SK-N-SH treated with all-trans-retinoic acid at 6 μM for 48 hours (cell line): ENCODE data around the gene PIK3R3.

Experiments
- ATAC-seq: fragments of 200-7000 bp; cut with Tn5 transposase; 3 replicates; pipeline ENCODE4 v1.9.1; 2020; ENCODE audit warnings: mild to moderate bottlenecking, moderate library complexity
- ARNTL ChIP-seq: fragments of 450-650 bp; formaldehyde crosslinking; IDR thresholded peaks from 2 replicates; pipeline ENCODE4 v1.5.0; 2020; ENCODE audit warnings: low read depth, mild to moderate bottlenecking, moderate library complexity, borderline replicate concordance
- CREB5 ChIP-seq: fragments of 250-450 bp; sonication (Bioruptor Pico); IDR thresholded peaks from 2 replicates; pipeline ENCODE4 v1.5.1; 2020; ENCODE audit warnings: low read depth, mild to moderate bottlenecking, moderate library complexity
- CSDC2 ChIP-seq: fragments of 250-450 bp; sonication (Bioruptor Pico); IDR thresholded peaks from 2 replicates; pipeline ENCODE4 v1.5.0; 2020; ENCODE audit warnings: mild to moderate bottlenecking, moderate library complexity
- CSRNP3 ChIP-seq: fragments of 250-450 bp; sonication (Bioruptor Pico); IDR thresholded peaks from 2 replicates; pipeline ENCODE4 v1.5.1; 2021; ENCODE audit warnings: mild to moderate bottlenecking, moderate library complexity
- ESRRG ChIP-seq: fragments of 250-450 bp; sonication (Bioruptor Pico); IDR thresholded peaks from 2 replicates; pipeline ENCODE4 v1.6.1; 2021; ENCODE audit warnings: mild to moderate bottlenecking
- GLIS3 ChIP-seq: fragments of 250-450 bp; sonication (Bioruptor Pico); IDR thresholded peaks from 2 replicates; pipeline ENCODE4 v1.5.0; 2020; ENCODE audit warnings: mild to moderate bottlenecking, moderate library complexity
- ISL1 ChIP-seq: fragments of 250-450 bp; sonication (Bioruptor Pico); IDR thresholded peaks from 2 replicates; pipeline ENCODE4 v2.1.2; 2022; ENCODE audit warnings: mild to moderate bottlenecking, moderate library complexity
- OSR1 ChIP-seq: fragments of 250-450 bp; sonication (Bioruptor Pico); IDR thresholded peaks from 2 replicates; pipeline ENCODE4 v1.8.0; 2022; ENCODE audit warnings: moderate library complexity, mild to moderate bottlenecking, inconsistent platforms
- PATZ1 ChIP-seq: fragments of 250-450 bp; sonication (Bioruptor Pico); IDR thresholded peaks from 2 replicates; pipeline ENCODE4 v1.8.0; 2020; ENCODE audit warnings: mild to moderate bottlenecking, moderate library complexity, borderline replicate concordance
- POU6F1 ChIP-seq: fragments of 250-450 bp; sonication (Bioruptor Pico); IDR thresholded peaks from 2 replicates; pipeline ENCODE4 v1.8.0; 2021; ENCODE audit warnings: low read depth, mild to moderate bottlenecking, moderate library complexity, borderline replicate concordance
- PPARA ChIP-seq: fragments of 250-450 bp; sonication (Bioruptor Pico); IDR thresholded peaks from 2 replicates; pipeline ENCODE4 v1.5.0; 2020; ENCODE audit warnings: mild to moderate bottlenecking, borderline replicate concordance
- RARB ChIP-seq: fragments of 250-450 bp; sonication (Bioruptor Pico); IDR thresholded peaks from 2 replicates; pipeline ENCODE4 v1.8.0; 2021; ENCODE audit warnings: mild to moderate bottlenecking, moderate library complexity
- SNAI2 ChIP-seq: fragments of 250-450 bp; sonication (Bioruptor Pico); IDR thresholded peaks from 2 replicates; pipeline ENCODE4 v1.5.0; 2020; ENCODE audit warnings: mild to moderate bottlenecking, moderate library complexity
- TCF4 ChIP-seq: fragments of 250-450 bp; sonication (Bioruptor Pico); IDR thresholded peaks from 2 replicates; pipeline ENCODE4 v1.8.0; 2021; ENCODE audit warnings: mild to moderate bottlenecking, moderate library complexity, borderline replicate concordance
- TOX ChIP-seq: fragments of 250-450 bp; sonication (Bioruptor Pico); IDR thresholded peaks from 2 replicates; pipeline ENCODE4 v1.8.0; 2021; ENCODE audit warnings: mild to moderate bottlenecking, moderate library complexity, borderline replicate concordance
- TSHZ2 ChIP-seq: fragments of 250-450 bp; sonication (Bioruptor Pico); IDR thresholded peaks from 2 replicates; pipeline ENCODE4 v1.5.0; 2020; ENCODE audit warnings: mild to moderate bottlenecking, moderate library complexity
- ZC3H10 ChIP-seq: fragments of 250-450 bp; sonication (Bioruptor Pico); IDR thresholded peaks from 2 replicates; pipeline ENCODE4 v1.5.1; 2021; ENCODE audit warnings: mild to moderate bottlenecking, moderate library complexity
- ZFP30 ChIP-seq: fragments of 450-650 bp; formaldehyde crosslinking; IDR thresholded peaks from 2 replicates; pipeline ENCODE4 v1.5.0; 2022; ENCODE audit warnings: mild to moderate bottlenecking, moderate library complexity
- ZNF565 ChIP-seq: fragments of 450-650 bp; formaldehyde crosslinking; conservative IDR thresholded peaks from 2 replicates; pipeline ENCODE4 v1.5.0; 2020; ENCODE audit warnings: low read depth, mild to moderate bottlenecking, moderate library complexity
- ZNF70 ChIP-seq: fragments of 450-650 bp; formaldehyde crosslinking; IDR thresholded peaks from 2 replicates; pipeline ENCODE4 v1.5.0; 2020; ENCODE audit warnings: mild to moderate bottlenecking, moderate library complexity
- ZNF8 ChIP-seq: fragments of 450-650 bp; formaldehyde crosslinking; IDR thresholded peaks from 2 replicates; pipeline ENCODE4 v1.5.0; 2020; ENCODE audit warnings: mild to moderate bottlenecking, moderate library complexity

The PIK3R3 gene

GRCh38 chr1:46130121-46130520 lies 2.3 kb downstream of the PIK3R3 start:
- TF ChIP-seq ZNF565 = no peak
- TF ChIP-seq, all 23 proteins: peak for 0
- ATAC-seq = no peak

- TF ChIP-seq ARNTL (CRISPR knock-in tag) = no peak
- no peak for ATAC-seq
Measured at GRCh38 chr1:46128344-46128743, 4.1 kb downstream of the PIK3R3 start.

- no peak for TF ChIP-seq ZC3H10 (CRISPR knock-in tag)
- no peak for TF ChIP-seq RARB
- no peak for TF ChIP-seq POU6F1 (CRISPR knock-in tag)
- TF ChIP-seq ZFP30 (CRISPR knock-in tag) = no peak
- TF ChIP-seq PPARA = no peak
- no peak for TF ChIP-seq ZNF8
- TF ChIP-seq ZNF70 (CRISPR knock-in tag) = no peak
- no peak for TF ChIP-seq TOX (CRISPR knock-in tag)
- TF ChIP-seq OSR1 (CRISPR knock-in tag) = no peak
- no peak for TF ChIP-seq ZNF565
- no peak for ATAC-seq
Measured at GRCh38 chr1:46118856-46119255, 13.6 kb downstream of the PIK3R3 start.

- TF ChIP-seq CREB5 (CRISPR knock-in tag) = no peak
- ATAC-seq = no peak
Measured at GRCh38 chr1:46117810-46118494, 14.5 kb downstream of the PIK3R3 start.

- no peak for ATAC-seq
- TF ChIP-seq TOX (CRISPR knock-in tag) (no peak), TCF4 (CRISPR knock-in tag) (no peak), POU6F1 (CRISPR knock-in tag) (no peak), PATZ1 (CRISPR knock-in tag) (no peak), GLIS3 (CRISPR knock-in tag) (no peak), PPARA (no peak), CSDC2 (CRISPR knock-in tag) (no peak), OSR1 (CRISPR knock-in tag) (no peak), ZNF8 (no peak), ZNF565 (no peak), TSHZ2 (CRISPR knock-in tag) (no peak), SNAI2 (CRISPR knock-in tag) (no peak), CSRNP3 (CRISPR knock-in tag) (no peak), ZC3H10 (CRISPR knock-in tag) (no peak), ZFP30 (CRISPR knock-in tag) (no peak), ESRRG (CRISPR knock-in tag) (no peak), CREB5 (CRISPR knock-in tag) (no peak), RARB (no peak), ISL1 (no peak)
Measured at GRCh38 chr1:46114925-46115603, 17.4 kb downstream of the PIK3R3 start.
